Subcutaneous adipose tissue (tissue), 4 donors: Measurements from ENCODE around the gene WASHC1. TPM values are rescaled to one million over a fixed set of nuclear protein-coding genes. Genes with fewer than 3 reads are reported as not detected.
"Not testable (repeated sequence)": the region's sequence is repeated elsewhere in the genome, so short reads cannot be mapped to it uniquely, and the experiment has no call there.

Source experiments
- CTCF ChIP-seq: fragments of 450-650 bp; IDR thresholded peaks from one replicate; pipeline ENCODE4 v1.5.1; 2016; ENCODE audit warnings: low read depth, mild to moderate bottlenecking, control low read depth, antibody characterized with exemption, moderate library complexity
- total RNA-seq, 4 donors: library from RNA; depleted of rRNA; stranded (reverse); fragments of >200 nt; gene quantifications; one replicate each; pipeline ENCODE4 v1.1.0, GENCODE V29; 2016

The WASHC1 gene, protein sequence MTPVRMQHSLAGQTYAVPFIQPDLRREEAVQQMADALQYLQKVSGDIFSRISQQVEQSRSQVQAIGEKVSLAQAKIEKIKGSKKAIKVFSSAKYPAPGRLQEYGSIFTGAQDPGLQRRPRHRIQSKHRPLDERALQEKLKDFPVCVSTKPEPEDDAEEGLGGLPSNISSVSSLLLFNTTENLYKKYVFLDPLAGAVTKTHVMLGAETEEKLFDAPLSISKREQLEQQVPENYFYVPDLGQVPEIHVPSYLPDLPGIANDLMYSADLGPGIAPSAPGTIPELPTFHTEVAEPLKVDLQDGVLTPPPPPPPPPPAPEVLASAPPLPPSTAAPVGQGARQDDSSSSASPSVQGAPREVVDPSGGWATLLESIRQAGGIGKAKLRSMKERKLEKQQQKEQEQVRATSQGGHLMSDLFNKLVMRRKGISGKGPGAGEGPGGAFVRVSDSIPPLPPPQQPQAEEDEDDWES
- total RNA-seq, result 1 to 10 TPM; 1.8 to 8.5 (median 5.1) TPM

- TF ChIP-seq CTCF, result not testable (repeated sequence)
Measured at GRCh38 chr9:29356-29755, at the start of gene WASHC1. Gene WASHC1 (minus strand): TSS chr9:29456. CDS start chr9:24999, 4,457 bp downstream.

Other genes with a start within 250 kb of the WASHC1 start
- under 1 TPM in 1 of 4 donors, not detected in 3; 0.38 TPM for gene FOXD4, start 89.0 kb upstream of the WASHC1 start, total RNA-seq
- gene ZNG1A, start 149.6 kb upstream of the WASHC1 start, total RNA-seq, result 10 to 100 TPM; 27.7 to 40.3 (median 35.6) TPM
- gene DOCK8, start 185.4 kb upstream of the WASHC1 start, total RNA-seq, result 10 to 100 TPM; 22.7 to 49.0 (median 36.7) TPM